Measurements from ENCODE around the gene TPM4.

The TPM4 gene

GRCh38 chr19:16124953-16125352 lies 48.7 kb downstream of the TPM4 start:
- no peak for DNase-seq (ENCODE audit: low read depth in 2 of 2, low spot score in 1 of 2)

GRCh38 chr19:16125737-16126495 lies 49.6 kb downstream of the TPM4 start:
- DNase-seq (ENCODE audit: low read depth in 2 of 2, low spot score in 1 of 2): no peak

- DNase-seq (ENCODE audit: low read depth in 2 of 2, low spot score in 1 of 2): no peak
Measured at GRCh38 chr19:16127080-16127479, 50.8 kb downstream of the TPM4 start.

- no peak for DNase-seq (ENCODE audit: low read depth in 2 of 2, low spot score in 1 of 2)
Measured at GRCh38 chr19:16127776-16128371, 51.6 kb downstream of the TPM4 start.

- no peak for DNase-seq (ENCODE audit: low read depth in 2 of 2, low spot score in 1 of 2)
Measured at GRCh38 chr19:16131648-16132047, 55.4 kb downstream of the TPM4 start.

GRCh38 chr19:16133818-16134217 lies 57.5 kb downstream of the TPM4 start:
- no peak for DNase-seq (ENCODE audit: low read depth in 2 of 2, low spot score in 1 of 2)

GRCh38 chr19:16134510-16134909 lies 58.2 kb downstream of the TPM4 start:
- DNase-seq (ENCODE audit: low read depth in 2 of 2, low spot score in 1 of 2): no peak

GRCh38 chr19:16135430-16136127 lies 59.3 kb downstream of the TPM4 start:
- no peak for DNase-seq (ENCODE audit: low read depth in 2 of 2, low spot score in 1 of 2)

- DNase-seq (ENCODE audit: low read depth in 2 of 2, low spot score in 1 of 2): no peak
Measured at GRCh38 chr19:16136185-16136999, 60.1 kb downstream of the TPM4 start.

- no peak for DNase-seq (ENCODE audit: low read depth in 2 of 2, low spot score in 1 of 2)
Measured at GRCh38 chr19:16139752-16140151, 63.5 kb downstream of the TPM4 start.

- no peak for DNase-seq (ENCODE audit: low read depth in 2 of 2, low spot score in 1 of 2)
Measured at GRCh38 chr19:16141043-16141442, 64.7 kb downstream of the TPM4 start.

- DNase-seq (ENCODE audit: low read depth in 2 of 2, low spot score in 1 of 2): no peak
Measured at GRCh38 chr19:16142032-16142580, 65.8 kb downstream of the TPM4 start.

GRCh38 chr19:16143399-16144215 lies 67.3 kb downstream of the TPM4 start, which contains the start of gene HSH2D:
HSH2D (plus strand) TSS chr19:16143685; CDS start chr19:16148751, 5,066 bp downstream.
- peak; percentile 44 to 71 for DNase-seq (ENCODE audit: low read depth in 2 of 2, low spot score in 1 of 2)

- no peak for DNase-seq (ENCODE audit: low read depth in 2 of 2, low spot score in 1 of 2)
Measured at GRCh38 chr19:16144216-16144581, 67.9 kb downstream of the TPM4 start.

GRCh38 chr19:16146112-16146511 lies 69.8 kb downstream of the TPM4 start:
- no peak for DNase-seq (ENCODE audit: low read depth in 2 of 2, low spot score in 1 of 2)

- no peak for DNase-seq (ENCODE audit: low read depth in 2 of 2, low spot score in 1 of 2)
Measured at GRCh38 chr19:16148443-16149229, 72.3 kb downstream of the TPM4 start.

All from stimulated activated CD8-positive, alpha-beta memory T cell treated with anti-CD3 and anti-CD28 coated beads, Interleukin-4, amount 100 ng/mL, for 1 hour (primary cell).